Hematopoietic multipotent progenitor cell (in vitro differentiated cells): ENCODE data around the gene FOXS1. TPM values are rescaled to one million over a fixed set of nuclear protein-coding genes. Genes with fewer than 3 reads are reported as not detected.
"Not testable (repeated sequence)": the region's sequence is repeated elsewhere in the genome, so short reads cannot be mapped to it uniquely, and the experiment has no call there.

ENCODE experiments used
- DNase-seq, 3 donors: peaks; one replicate each; pipeline ENCODE4 v3.0.0-alpha.2; 2011 to 2015; ENCODE audit warnings: low read depth in 2 of 3, low spot score in 2 of 3
- total RNA-seq: library from RNA; depleted of rRNA; stranded (reverse); fragments of >200 nt; gene quantifications from one replicate; pipeline ENCODE4 v1.2.3, GENCODE V29; 2012

FOXS1 gene
- total RNA-seq, 1 donor = not detected

- no peak for DNase-seq
Observed at GRCh38 chr20:31824125-31824485, 21.3 kb downstream of the FOXS1 start.

- no peak for DNase-seq
Observed at GRCh38 chr20:31823360-31824124, 21.9 kb downstream of the FOXS1 start.

GRCh38 chr20:31822421-31823330, 22.7 kb downstream of the FOXS1 start:
- peak; percentile 61 to 81 (median 75) for DNase-seq

GRCh38 chr20:31821427-31821826, 24.0 kb downstream of the FOXS1 start:
- DNase-seq = no peak

- no peak for DNase-seq
Observed at GRCh38 chr20:31820228-31820627, 25.2 kb downstream of the FOXS1 start.

GRCh38 chr20:31819083-31819784, 26.2 kb downstream of the FOXS1 start, which contains the start of gene MYLK2:
Gene MYLK2 (plus strand): TSS chr20:31819356. CDS start chr20:31819581, 225 bp downstream.
- DNase-seq = no peak

- no peak for DNase-seq
Observed at GRCh38 chr20:31818376-31818908, 27.0 kb downstream of the FOXS1 start.

- no peak for DNase-seq
Observed at GRCh38 chr20:31817461-31817860, 27.9 kb downstream of the FOXS1 start.

- DNase-seq = no peak
Observed at GRCh38 chr20:31816221-31816620, 29.2 kb downstream of the FOXS1 start.

- DNase-seq = no peak
Observed at GRCh38 chr20:31815408-31816188, 29.8 kb downstream of the FOXS1 start.

GRCh38 chr20:31814142-31814541, 31.3 kb downstream of the FOXS1 start:
- not testable (repeated sequence) for DNase-seq

- DNase-seq = no peak
Observed at GRCh38 chr20:31813611-31814010, 31.8 kb downstream of the FOXS1 start.

- DNase-seq = no peak
Observed at GRCh38 chr20:31811796-31812728, 33.3 kb downstream of the FOXS1 start.

- DNase-seq = no peak
Observed at GRCh38 chr20:31811198-31811597, 34.2 kb downstream of the FOXS1 start.

- no peak for DNase-seq
Observed at GRCh38 chr20:31809661-31810060, 35.7 kb downstream of the FOXS1 start.

GRCh38 chr20:31808481-31808880, 36.9 kb downstream of the FOXS1 start:
- DNase-seq = no peak

- peak in 1 of 3 donors; percentile 39 for DNase-seq
Observed at GRCh38 chr20:31806564-31807355, 38.6 kb downstream of the FOXS1 start.
